Adrenal gland (tissue), 12 donors: ENCODE data around the gene PIGU. TPM values are rescaled to one million over a fixed set of nuclear protein-coding genes. Genes with fewer than 3 reads are reported as not detected.

Experiments used
- DNase-seq, 7 donors: peaks; one replicate each; pipeline ENCODE4 v3.0.0-alpha.2; 2019 to 2020
- H3K27ac ChIP-seq, 5 donors: fragments of 200-600 bp; sonication (generic) in 4 of 5; 1 replicate in 3 of 5; 2 replicates in 2 of 5; pipeline versions ENCODE4 v1.5.1 to v1.8.0; 2016 to 2020; ENCODE audit warnings: mild to moderate bottlenecking in 1 of 5
- H3K27me3 ChIP-seq: fragments of 200-600 bp; 2 replicates; pipeline ENCODE4 v1.8.0; 2021
- H3K36me3 ChIP-seq, 2 donors: fragments of 200-600 bp; replicated peaks in 1 of 2; 1 replicate in 1 of 2; 2 replicates in 1 of 2; pipeline versions ENCODE4 v1.5.1 to v1.8.0; 2018 to 2022
- H3K4me1 ChIP-seq, 2 donors: fragments of 200-600 bp; replicated peaks in 1 of 2; 1 replicate in 1 of 2; 2 replicates in 1 of 2; pipeline versions ENCODE4 v1.5.1 to v1.8.0; 2018 to 2021
- H3K4me3 ChIP-seq, 4 donors: fragments of 200-600 bp; sonication (generic) in 3 of 4; one replicate each; pipeline ENCODE4 v1.5.1; 2016 to 2018
- H3K9me3 ChIP-seq, 3 donors: fragments of 200-600 bp; sonication (generic) in 1 of 3; replicated peaks in 1 of 3; 1 replicate in 2 of 3; 2 replicates in 1 of 3; pipeline versions ENCODE4 v1.5.1 to v1.8.0; 2016 to 2021
- CTCF ChIP-seq, 6 experiments: fragments of 450-650 bp in 4 of 6; fragments of 200-600 bp in 2 of 6; sonication (generic) in 1 of 6; IDR thresholded peaks; 1 replicate in 5 of 6; 2 replicates in 1 of 6; pipeline versions ENCODE4 v1.5.1 to v1.8.0; 2016 to 2021; ENCODE audit warnings: antibody characterized with exemption in 6 of 6, mild to moderate bottlenecking in 2 of 6, moderate library complexity in 1 of 6
- POLR2A ChIP-seq, 2 donors: fragments of 450-650 bp; IDR thresholded peaks; one replicate each; pipeline ENCODE4 v1.6.1; 2017; ENCODE audit warnings: antibody characterized with exemption in 2 of 2, mild to moderate bottlenecking in 2 of 2, moderate library complexity in 1 of 2
- WGBS, 4 donors: extraction: QIAGEN DNeasy Blood & Tissue Kit in 2 of 4; methylation state at CpG; one replicate each; pipeline versions ENCODE4 v1.1.5 to v1.1.7; 2013 to 2017; 5-methylcytosine and 5-hydroxymethylcytosine counted together
- intact Hi-C, 2 donors: fragments of 100-400 bp; cut with DNase I; formaldehyde crosslinking; loops; one replicate each; pipeline versions ENCODE4 v1.14.1 to v1.15.0; 2022 to 2023
- polyA plus RNA-seq, 3 donors: library from polyadenylated mRNA; stranded (reverse); fragments of 200-250 nt in 2 of 3; fragments of 350-450 nt in 1 of 3; fragmentation: Illumina TruSeq in 1 of 3; extraction: RNeasy Lipid Tissue Mini Kit (QIAGEN cat#74804) in 1 of 3; gene quantifications; one replicate each; pipeline ENCODE4 v1.2.3, GENCODE V29; 2013 to 2014
- total RNA-seq, 9 donors: library from RNA; depleted of rRNA in 4 of 9; stranded (reverse); fragments of >200 nt in 4 of 9; fragments of 120-200 nt in 1 of 9; fragmentation: NEBNext Ultra II Directional in 1 of 9; extraction: Animal tissue kit (Norgen Biotek cat#: 25700) in 1 of 9; gene quantifications; one replicate each; pipeline versions ENCODE4 v1.1.0 to v1.2.4, GENCODE V29; 2013 to 2023
- donor health status: healthy with polysubstance abuse.
- donor health status: Bipolar disorder and iron deficiency.
- donor health status: DM: yes; HTN: yes; CAD: no.
- donor health status: DM: no; HTN: no; CAD: no.
- donor health status: DM: no; HTN: no; CAD: no.
- donor health status: DM: yes; HTN: yes; CAD: no.

The PIGU gene
- total and polyA plus RNA-seq, 12 donors: 16.8 to 64.1 (median 23.1) TPM

- peak in 2 of 7 donors; percentile 10 to 47 for DNase-seq
- Histone ChIP-seq H3K4me1 (no peaks in the 10 kb centered on the region), H3K27ac (no peak overlapping the region), H3K4me3 (no peak overlapping the region), H3K36me3 (peaks cover 0 to 2% of the 10 kb centered on the region in 2 donors), H3K27me3 (no peaks in the 10 kb centered on the region), H3K9me3 (no peaks in the 10 kb centered on the region)
- 80 to 95% (median 94%) methylated on average over 6 to 7 of the region's 7 CpGs for WGBS, 4 donors
- intact Hi-C loops: loop anchor here (5.0 to 10.0 kb wide), 3 partner anchors 125 to 187 kb away; partner anchors contain the start of gene TP53INP2 (in 2 of the 2)
- TF ChIP-seq CTCF (IDR thresholded peaks at IDR 0.05): no peak
- TF ChIP-seq POLR2A (IDR thresholded peaks at IDR 0.05): no peak
These were observed 96.6 kb downstream of the PIGU start for GRCh38 chr20:34579979-34580940.

GRCh38 chr20:34579191-34579978 is 97.5 kb downstream of the PIGU start:
- Histone ChIP-seq H3K36me3 (peaks cover 0 to 7% of the 10 kb centered on the region in 2 donors), H3K9me3 (no peaks in the 10 kb centered on the region), H3K4me3 (no peak overlapping the region), H3K27me3 (no peaks in the 10 kb centered on the region), H3K4me1 (no peaks in the 10 kb centered on the region), H3K27ac (peak overlapping the region in 1 of 5 donors; percentile 3)
- WGBS, 4 donors: 65 to 70% (median 66%) methylated on average over 11 of the region's 11 CpGs
- no peak for TF ChIP-seq POLR2A (IDR thresholded peaks at IDR 0.05)
- peak; percentile 22 to 78 (median 70) for TF ChIP-seq CTCF (IDR thresholded peaks at IDR 0.05)
- intact Hi-C loops: loop anchor here (5.0 to 10.0 kb wide), 2 partner anchors 125 to 178 kb away; partner anchors contain the start of gene TP53INP2 (in 2 of the 2)
- DNase-seq: peak; percentile 65 to 89 (median 76)

DNA sequence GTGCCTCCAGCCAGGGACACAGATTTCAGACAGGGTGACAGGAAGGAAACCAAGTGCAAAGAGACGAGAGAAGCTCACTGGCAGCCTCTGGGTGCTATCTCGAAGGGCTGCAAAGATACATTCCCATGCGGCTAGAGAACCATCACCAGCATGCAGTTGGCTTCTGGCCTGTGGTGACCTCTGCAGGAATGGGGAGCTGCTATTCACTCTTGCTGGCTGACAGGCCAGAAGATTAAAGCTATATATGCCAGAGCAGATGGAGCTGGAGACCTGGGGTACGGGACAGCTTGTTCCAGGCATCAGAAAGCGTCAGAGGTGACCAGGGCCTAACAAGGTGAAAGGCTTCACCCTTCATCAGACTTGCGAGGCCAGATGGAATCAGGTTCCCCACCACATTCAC is 98.4 kb downstream of the PIGU start:
- H3K4me1 ChIP-seq: no peaks in the 10 kb centered on the region
- no peak overlapping the region for H3K4me3 ChIP-seq
- H3K9me3 ChIP-seq: no peaks in the 10 kb centered on the region
- no peaks in the 10 kb centered on the region for H3K27me3 ChIP-seq
- 61 to 77% (median 65%) methylated on average over 5 to 6 of the region's 6 CpGs for WGBS, 4 donors
- no peak for TF ChIP-seq POLR2A (IDR thresholded peaks at IDR 0.05)
- TF ChIP-seq CTCF (IDR thresholded peaks at IDR 0.05): no peak
- no peak overlapping the region for H3K27ac ChIP-seq
- DNase-seq: peak in 1 of 7 donors; percentile 48
- intact Hi-C loops: loop anchor here (5.0 to 10.0 kb wide), 2 partner anchors 126 to 179 kb away; partner anchors contain the start of gene TP53INP2 (in 2 of the 2)
- H3K36me3 ChIP-seq: peaks cover 0 to 10% of the 10 kb centered on the region in 2 donors
